ENCODE data around the gene CIDEC.
A peak's percentile ranks its signal among the peaks of the same experiment; 100 is the strongest.
"Not testable (repeated sequence)": the region's sequence is repeated elsewhere in the genome, so short reads cannot be mapped to it uniquely, and the experiment has no call there.

CIDEC gene

DNA sequence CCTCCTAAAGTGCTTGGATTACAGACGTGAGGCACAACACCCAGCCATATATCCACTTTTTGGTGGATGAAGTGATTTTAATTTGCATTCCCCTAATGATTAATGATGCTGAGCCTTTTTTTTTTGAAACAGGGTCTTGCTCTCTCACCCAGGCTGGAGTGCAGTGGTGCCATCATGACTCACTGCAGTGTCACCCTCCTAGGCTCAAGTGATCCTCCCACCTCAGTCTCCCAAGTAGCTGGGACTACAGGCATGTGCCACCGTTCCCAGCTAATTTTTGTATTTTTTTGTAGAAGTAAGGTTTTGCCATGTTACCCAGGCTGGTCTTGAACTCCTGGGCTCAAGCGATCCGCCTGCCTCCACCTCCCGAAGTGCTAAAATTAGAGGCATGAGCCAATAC is 8.0 kb downstream of the CIDEC start:
- not testable (repeated sequence) for H3K4me1 ChIP-seq (ENCODE audit: insufficient read depth, low read length); H3K36me3 ChIP-seq (ENCODE audit: insufficient read depth, low read length); H3K9ac ChIP-seq (ENCODE audit: low read depth, low read length); H3K9me3 ChIP-seq (ENCODE audit: control insufficient read depth, insufficient read depth, low read length)

GRCh38 chr3:9870978-9871377 is 9.1 kb downstream of the CIDEC start:
- Histone ChIP-seq H3K4me1 (ENCODE audit: insufficient read depth, low read length) (no peaks in the 10 kb centered on the region; the same call in 1 of the 2 replicates), H3K36me3 (ENCODE audit: insufficient read depth, low read length) (no peaks in the 10 kb centered on the region), H3K9ac (ENCODE audit: low read depth, low read length) (no peak overlapping the region), H3K9me3 (ENCODE audit: control insufficient read depth, insufficient read depth, low read length) (no peaks in the 10 kb centered on the region)

DNA sequence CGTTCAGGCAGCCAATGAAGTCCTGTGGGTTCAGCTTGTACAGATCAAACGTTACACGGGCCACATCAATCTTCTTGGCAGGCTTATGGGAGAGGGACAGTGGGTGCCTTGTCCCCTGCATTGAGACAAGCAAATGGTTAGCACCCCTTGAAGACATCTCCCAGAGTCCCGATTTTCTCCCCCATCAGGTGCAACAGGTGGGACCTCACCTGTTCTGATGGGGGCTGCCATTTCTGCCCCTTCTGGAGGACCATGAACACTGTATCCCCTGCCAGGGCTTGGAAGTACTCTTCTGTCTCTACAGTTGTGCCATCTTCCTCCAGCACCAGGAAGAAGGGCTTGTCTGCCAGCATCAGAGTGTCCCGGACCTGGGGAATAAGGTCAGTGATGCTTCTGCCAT is 10.1 kb downstream of the CIDEC start:
- no peaks in the 10 kb centered on the region for H3K9me3 ChIP-seq (ENCODE audit: control insufficient read depth, insufficient read depth, low read length)
- H3K9ac ChIP-seq (ENCODE audit: low read depth, low read length) = no peak overlapping the region
- no peaks in the 10 kb centered on the region for H3K36me3 ChIP-seq (ENCODE audit: insufficient read depth, low read length)
- no peaks in the 10 kb centered on the region; the same call in 1 of the 2 replicates for H3K4me1 ChIP-seq (ENCODE audit: insufficient read depth, low read length)

GRCh38 chr3:9867106-9867505 is 12.9 kb downstream of the CIDEC start:
- Histone ChIP-seq H3K36me3 (ENCODE audit: insufficient read depth, low read length) (no peaks in the 10 kb centered on the region), H3K9me3 (ENCODE audit: control insufficient read depth, insufficient read depth, low read length) (no peaks in the 10 kb centered on the region), H3K4me1 (ENCODE audit: insufficient read depth, low read length) (no peaks in the 10 kb centered on the region; the same call in 1 of the 2 replicates), H3K9ac (ENCODE audit: low read depth, low read length) (no peak overlapping the region)

- H3K4me1 ChIP-seq (ENCODE audit: insufficient read depth, low read length) = no peaks in the 10 kb centered on the region; the same call in 1 of the 2 replicates
- no peak overlapping the region for H3K9ac ChIP-seq (ENCODE audit: low read depth, low read length)
- no peaks in the 10 kb centered on the region for H3K9me3 ChIP-seq (ENCODE audit: control insufficient read depth, insufficient read depth, low read length)
- H3K36me3 ChIP-seq (ENCODE audit: insufficient read depth, low read length) = no peaks in the 10 kb centered on the region
Observed at GRCh38 chr3:9866639-9867038, 13.4 kb downstream of the CIDEC start.

DNA sequence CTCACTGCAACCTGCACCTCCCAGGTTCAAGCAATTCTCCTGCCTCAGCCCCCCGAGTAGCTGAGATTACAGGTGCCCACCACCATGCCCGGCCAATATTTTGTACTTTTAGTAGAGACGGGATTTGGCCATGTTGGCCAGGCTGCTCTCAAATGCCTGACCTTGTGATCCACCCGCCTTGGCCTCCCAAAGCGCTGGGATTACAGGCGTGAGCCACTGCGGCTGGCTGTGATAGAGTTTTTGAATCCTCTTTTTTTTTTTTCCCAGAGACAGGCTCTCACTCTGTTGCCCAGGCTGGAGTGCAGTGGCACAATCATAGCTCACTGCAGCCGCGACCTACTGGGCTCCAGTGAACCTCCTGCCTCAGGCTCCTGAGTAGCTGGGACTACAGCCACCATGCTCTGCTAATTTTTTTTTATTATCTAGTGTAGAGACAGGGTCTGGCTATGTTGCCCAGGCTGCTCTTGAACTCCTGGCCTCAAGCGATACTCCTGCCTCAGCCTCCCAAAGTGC is 14.9 kb downstream of the CIDEC start:
- not testable (repeated sequence) for H3K9ac ChIP-seq (ENCODE audit: low read depth, low read length); H3K4me1 ChIP-seq (ENCODE audit: insufficient read depth, low read length); H3K36me3 ChIP-seq (ENCODE audit: insufficient read depth, low read length); H3K9me3 ChIP-seq (ENCODE audit: control insufficient read depth, insufficient read depth, low read length)

DNA sequence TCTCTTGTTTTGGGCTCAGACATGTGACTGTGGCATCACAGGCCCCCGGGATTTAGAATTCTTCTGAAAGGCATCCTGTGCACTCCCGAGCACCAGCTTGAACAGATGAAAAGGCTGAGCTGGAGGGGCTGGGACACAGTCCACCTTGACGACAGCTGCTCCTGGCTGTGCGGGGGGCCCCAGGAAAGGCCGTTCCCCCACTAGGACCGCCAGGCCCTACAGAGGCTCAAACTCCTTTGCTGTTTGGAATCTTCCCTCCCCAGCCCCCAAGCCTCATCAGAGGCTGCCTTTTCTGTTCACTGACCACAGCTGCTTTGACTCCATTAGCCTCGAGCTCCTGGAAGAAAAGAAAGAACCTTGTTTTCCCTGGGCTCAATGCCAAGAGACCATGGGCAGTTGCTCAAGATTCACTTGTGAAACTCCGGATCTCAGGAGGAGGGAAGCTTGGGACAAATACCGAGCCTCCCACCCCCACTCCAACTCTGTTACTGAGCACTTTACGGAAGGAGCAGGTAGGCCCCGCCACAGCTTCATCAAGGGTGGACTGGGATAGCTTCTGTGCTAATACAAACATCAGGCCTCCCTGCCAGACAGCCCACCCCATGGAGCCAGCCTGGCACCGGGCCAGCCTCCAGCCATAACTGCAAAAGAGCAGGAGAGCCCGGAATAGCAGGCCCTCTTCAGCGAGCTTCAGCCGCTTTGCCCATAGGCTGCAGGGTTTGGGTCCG is 15.7 kb downstream of the CIDEC start:
- no peaks in the 10 kb centered on the region for H3K36me3 ChIP-seq (ENCODE audit: insufficient read depth, low read length)
- no peak overlapping the region for H3K9ac ChIP-seq (ENCODE audit: low read depth, low read length)
- H3K9me3 ChIP-seq (ENCODE audit: control insufficient read depth, insufficient read depth, low read length) = no peaks in the 10 kb centered on the region
- peaks cover 3% of the 10 kb centered on the region; the same call in 1 of the 2 replicates for H3K4me1 ChIP-seq (ENCODE audit: insufficient read depth, low read length)

DNA sequence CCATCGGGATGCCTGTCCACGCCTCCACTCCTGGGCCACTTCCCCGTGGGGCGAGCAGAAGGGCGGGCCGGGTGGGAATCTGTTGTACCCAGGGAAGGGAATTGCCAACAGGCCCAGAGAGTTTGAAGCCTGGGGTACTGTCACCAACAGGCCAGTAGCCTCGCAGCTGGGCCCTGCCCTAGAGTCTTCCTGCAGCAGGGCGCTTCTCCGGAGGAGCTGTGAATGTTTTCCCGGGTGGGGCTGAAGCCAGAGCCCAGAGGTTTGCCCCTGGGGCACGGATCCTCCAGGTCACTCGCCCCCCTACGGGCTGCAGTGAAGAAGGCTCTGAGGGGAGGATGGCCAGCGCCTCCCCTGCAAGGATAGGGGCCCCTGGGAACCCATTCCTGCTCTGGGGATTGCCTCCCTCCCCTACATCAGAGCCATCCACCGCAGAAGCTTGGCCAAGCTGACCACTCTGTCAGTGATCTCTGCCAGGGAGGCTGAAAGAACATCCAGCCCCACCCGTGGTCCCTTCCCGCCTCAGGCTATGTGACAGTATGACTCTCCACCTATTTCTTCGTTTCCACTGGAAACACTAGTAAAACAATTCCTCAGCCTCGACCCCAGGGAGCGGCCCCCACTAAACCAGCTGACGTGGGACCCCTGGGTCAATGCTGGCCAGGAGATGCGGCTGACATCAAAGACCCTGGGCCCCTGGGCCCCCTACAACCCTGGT is 16.8 kb downstream of the CIDEC start:
- H3K4me1 ChIP-seq (ENCODE audit: insufficient read depth, low read length) = peaks cover 3% of the 10 kb centered on the region; the same call in 1 of the 2 replicates
- H3K36me3 ChIP-seq (ENCODE audit: insufficient read depth, low read length) = no peaks in the 10 kb centered on the region
- H3K9ac ChIP-seq (ENCODE audit: low read depth, low read length) = peak overlapping the region; percentile 53; the same call in 1 of the 2 replicates
- H3K9me3 ChIP-seq (ENCODE audit: control insufficient read depth, insufficient read depth, low read length) = no peaks in the 10 kb centered on the region

- Histone ChIP-seq H3K9me3 (ENCODE audit: control insufficient read depth, insufficient read depth, low read length) (no peaks in the 10 kb centered on the region), H3K4me1 (ENCODE audit: insufficient read depth, low read length) (peaks cover 3% of the 10 kb centered on the region; the same call in 1 of the 2 replicates), H3K36me3 (ENCODE audit: insufficient read depth, low read length) (no peaks in the 10 kb centered on the region), H3K9ac (ENCODE audit: low read depth, low read length) (peak overlapping the region; percentile 53; the same call in 1 of the 2 replicates)
Observed at GRCh38 chr3:9862391-9863057, 17.5 kb downstream of the CIDEC start.

GRCh38 chr3:9861626-9862130 is 18.4 kb downstream of the CIDEC start:
- H3K9ac ChIP-seq (ENCODE audit: low read depth, low read length) = no peak overlapping the region
- peaks cover 3% of the 10 kb centered on the region; the same call in 1 of the 2 replicates for H3K4me1 ChIP-seq (ENCODE audit: insufficient read depth, low read length)
- H3K36me3 ChIP-seq (ENCODE audit: insufficient read depth, low read length) = no peaks in the 10 kb centered on the region
- H3K9me3 ChIP-seq (ENCODE audit: control insufficient read depth, insufficient read depth, low read length) = no peaks in the 10 kb centered on the region

DNA sequence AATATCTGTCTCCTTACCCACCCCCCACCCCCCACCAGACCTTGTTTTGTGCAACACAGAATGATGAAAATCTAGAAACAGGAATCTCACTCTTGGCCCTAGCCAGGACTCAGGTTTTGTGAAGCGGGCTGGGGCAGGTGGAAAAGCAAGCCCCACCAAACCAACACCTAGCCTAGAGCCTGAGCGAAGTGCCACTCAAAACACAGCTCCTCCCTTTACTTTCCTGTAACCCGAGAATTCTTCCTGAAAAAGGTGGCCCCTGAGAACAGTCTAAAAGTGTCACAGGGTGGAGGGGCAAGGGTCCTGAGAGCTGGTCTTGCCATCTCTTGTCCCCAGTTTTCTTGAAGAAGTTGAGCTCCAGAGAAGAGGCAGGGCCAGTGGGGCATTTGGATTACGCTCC is 18.9 kb downstream of the CIDEC start:
- H3K9ac ChIP-seq (ENCODE audit: low read depth, low read length) = no peak overlapping the region
- peaks cover 3% of the 10 kb centered on the region; the same call in 1 of the 2 replicates for H3K4me1 ChIP-seq (ENCODE audit: insufficient read depth, low read length)
- no peaks in the 10 kb centered on the region for H3K36me3 ChIP-seq (ENCODE audit: insufficient read depth, low read length)
- H3K9me3 ChIP-seq (ENCODE audit: control insufficient read depth, insufficient read depth, low read length) = no peaks in the 10 kb centered on the region

- Histone ChIP-seq H3K4me1 (ENCODE audit: insufficient read depth, low read length) (peaks cover 3% of the 10 kb centered on the region; the same call in 1 of the 2 replicates), H3K9me3 (ENCODE audit: control insufficient read depth, insufficient read depth, low read length) (no peaks in the 10 kb centered on the region), H3K36me3 (ENCODE audit: insufficient read depth, low read length) (no peaks in the 10 kb centered on the region), H3K9ac (ENCODE audit: low read depth, low read length) (no peak overlapping the region)
Observed at GRCh38 chr3:9859530-9860025, 20.5 kb downstream of the CIDEC start.

GRCh38 chr3:9855594-9855993 is 24.5 kb downstream of the CIDEC start:
- H3K9me3 ChIP-seq (ENCODE audit: control insufficient read depth, insufficient read depth, low read length) = no peaks in the 10 kb centered on the region
- H3K4me1 ChIP-seq (ENCODE audit: insufficient read depth, low read length) = peaks cover 7% of the 10 kb centered on the region; the same call in 1 of the 2 replicates
- H3K36me3 ChIP-seq (ENCODE audit: insufficient read depth, low read length) = no peaks in the 10 kb centered on the region
- no peak overlapping the region for H3K9ac ChIP-seq (ENCODE audit: low read depth, low read length)

- not testable (repeated sequence) for H3K4me1 ChIP-seq (ENCODE audit: insufficient read depth, low read length); H3K36me3 ChIP-seq (ENCODE audit: insufficient read depth, low read length); H3K9me3 ChIP-seq (ENCODE audit: control insufficient read depth, insufficient read depth, low read length); H3K9ac ChIP-seq (ENCODE audit: low read depth, low read length)
Observed at GRCh38 chr3:9854291-9854940, 25.6 kb downstream of the CIDEC start.

Data from ES-I3 (cell line).